NCI-H1436 treated with DMSO at 0.1 percent for 48 hours (cell line): ENCODE results near the gene CIDEA.

Experiments
- DNase-seq: peaks from one replicate; lab custom pipeline; 2025; lab: John Stamatoyannopoulos, UW

CIDEA gene

DNA sequence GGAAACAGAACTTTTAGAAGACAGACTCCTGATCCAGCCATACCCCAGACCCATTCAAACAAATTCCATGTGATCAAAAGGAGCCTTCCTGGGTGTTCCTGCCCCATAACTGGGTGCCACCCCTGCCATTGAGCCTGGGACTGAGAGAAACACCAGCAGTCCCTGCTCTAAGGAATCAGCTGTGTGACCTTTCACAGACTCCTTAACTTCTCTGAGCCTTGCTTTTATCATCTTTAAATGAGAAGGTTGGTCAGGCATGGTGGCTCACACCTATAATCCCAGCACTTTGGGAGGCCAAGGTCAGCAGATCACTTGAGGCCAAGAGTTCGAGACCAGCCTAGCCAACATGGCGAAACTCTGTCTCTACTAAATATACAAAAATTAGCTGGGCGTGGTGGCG lies 20.6 kb downstream of the CIDEA start:
- DNase-seq, result no peak

DNA sequence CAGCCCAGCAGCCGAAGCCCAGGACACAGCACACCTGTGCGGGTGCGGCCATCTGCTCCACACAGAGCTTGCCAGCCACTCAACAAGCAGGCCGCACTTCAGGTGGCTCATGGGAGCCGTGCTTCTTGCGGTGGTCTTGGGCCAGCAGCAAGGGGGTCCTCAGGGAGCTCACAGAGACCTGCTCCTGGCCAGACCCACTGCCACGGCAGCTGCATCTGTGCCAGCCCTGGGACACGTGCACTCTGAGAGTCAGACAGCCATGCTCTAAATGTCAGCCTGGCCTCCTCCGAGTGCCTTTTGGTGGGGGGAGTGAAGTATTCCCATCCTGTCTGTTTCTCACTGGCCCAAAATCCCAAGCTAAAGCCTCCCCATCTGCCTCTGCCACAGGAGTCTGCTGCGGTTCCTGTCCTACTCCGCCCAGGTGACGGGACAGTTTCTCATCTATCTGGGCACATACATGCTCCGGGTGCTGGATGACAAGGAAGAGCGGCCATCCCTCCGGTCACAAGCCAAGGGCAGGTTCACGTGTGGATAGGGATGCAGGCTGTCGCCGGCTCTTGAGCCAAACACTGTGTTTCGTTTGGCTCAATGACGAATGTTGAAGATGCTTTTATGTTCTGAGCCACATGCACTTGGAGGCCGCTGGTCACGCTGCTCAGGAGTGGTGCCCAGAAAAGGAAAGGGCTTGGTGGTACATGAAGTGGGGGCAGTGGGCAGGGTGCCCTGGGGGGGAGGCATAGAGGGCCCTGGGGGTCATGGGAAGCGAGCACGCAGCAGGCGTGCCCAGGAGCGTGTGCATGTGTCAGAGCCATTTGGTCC lies 22.8 kb downstream of the CIDEA start:
- no peak for DNase-seq

DNA sequence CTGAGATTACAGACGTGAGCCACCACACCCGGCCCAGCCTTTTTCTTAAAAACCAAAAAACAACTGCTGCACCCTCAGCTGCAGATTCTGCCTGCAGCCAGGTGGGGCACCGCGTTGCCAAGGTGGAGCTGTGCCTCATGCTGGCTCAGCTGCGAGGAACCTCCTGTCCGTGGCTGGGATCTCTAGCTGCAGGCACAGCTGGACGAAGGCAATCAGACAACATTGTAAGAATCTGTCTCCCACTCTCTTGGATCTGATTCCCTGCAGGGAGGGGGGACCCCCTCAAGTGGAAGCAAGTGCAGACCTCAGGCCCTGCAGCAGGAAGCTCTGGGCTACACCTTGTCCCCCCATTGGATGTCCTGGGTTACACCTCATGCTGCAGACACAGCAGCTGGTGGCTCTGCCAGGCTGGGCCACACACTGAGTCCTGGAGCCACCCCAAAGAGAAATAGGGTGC lies 24.1 kb downstream of the CIDEA start:
- no peak for DNase-seq

DNA sequence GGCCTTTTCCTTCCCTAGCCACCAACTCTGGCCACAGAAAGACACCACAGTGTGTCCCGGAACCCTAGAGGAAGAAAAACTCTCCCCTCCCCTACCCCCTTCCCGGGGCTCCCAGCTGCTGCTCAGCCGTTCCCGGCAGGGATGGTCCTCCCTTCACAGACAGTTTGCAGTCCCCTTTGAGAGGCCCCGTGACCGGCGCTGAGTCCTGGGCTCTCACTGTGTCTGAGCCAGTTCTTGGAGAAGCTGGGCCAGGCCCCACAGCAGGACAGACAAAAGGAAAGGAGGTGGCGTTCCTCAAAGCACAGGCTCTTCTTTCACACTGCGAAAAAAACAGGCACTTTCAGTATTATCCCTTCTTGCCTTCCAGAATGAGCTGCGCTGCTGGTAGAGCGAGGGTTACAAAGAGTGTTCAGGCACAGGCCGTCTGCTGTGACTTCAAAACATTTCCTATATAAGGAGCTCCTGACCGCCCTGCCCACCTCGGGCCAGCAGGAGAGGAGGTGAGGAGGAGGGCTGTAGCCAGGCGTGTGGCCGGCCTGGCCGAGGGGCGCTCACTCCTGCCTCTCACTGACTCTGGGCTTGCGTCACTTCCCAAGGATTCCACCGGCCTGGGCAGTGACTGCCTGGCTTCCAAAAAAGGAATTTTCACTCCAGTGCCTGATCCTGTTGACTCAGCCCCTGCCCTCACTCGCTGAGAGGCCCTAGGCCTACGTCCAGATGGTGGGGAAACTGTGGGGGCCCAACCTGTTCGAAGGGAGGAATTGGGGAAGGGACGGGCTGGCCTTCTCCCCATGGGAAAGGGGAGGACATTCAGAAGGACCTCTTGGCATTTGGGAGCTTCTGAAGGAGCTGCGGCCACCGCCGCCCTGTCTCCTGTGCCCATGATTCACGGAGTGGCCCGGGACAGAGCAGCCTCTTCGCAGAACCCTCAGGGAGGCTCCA lies 24.9 kb downstream of the CIDEA start:
- no peak for DNase-seq

DNA sequence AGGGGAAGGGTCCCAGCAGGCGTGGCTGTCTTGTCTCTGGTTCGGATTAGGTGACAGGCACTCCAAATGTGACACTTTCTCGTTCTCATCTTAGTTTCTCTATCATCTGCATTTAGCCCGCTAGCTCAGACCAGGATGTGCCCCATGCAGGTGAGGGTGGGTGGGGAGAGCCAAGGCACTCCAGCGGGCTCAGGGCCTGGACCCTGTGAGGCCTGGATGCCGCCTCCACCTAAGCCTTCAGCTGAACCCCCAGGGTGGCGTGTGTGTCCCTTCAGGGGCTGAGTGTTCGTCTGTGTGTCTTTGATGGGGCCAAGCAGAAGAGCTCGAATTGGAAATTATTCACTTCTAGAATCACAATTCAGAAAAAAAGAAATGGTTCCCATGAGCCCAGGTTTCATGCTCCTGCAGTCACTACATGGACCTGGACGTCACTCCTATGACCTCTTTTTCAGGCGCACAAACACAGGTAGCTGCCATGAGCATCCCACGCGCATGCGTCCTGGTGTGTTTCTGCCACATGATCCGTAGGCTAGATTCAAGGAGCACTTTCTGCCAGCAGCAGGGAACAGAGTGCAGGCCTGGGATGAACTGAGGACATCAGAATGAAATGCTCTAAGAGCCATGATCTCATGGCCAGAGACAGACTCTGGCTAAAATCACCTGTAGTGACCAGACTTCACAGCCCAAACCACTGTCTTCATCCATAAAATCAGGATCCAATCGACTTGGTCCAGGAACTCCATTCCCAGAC lies 25.8 kb downstream of the CIDEA start:
- no peak for DNase-seq

DNA sequence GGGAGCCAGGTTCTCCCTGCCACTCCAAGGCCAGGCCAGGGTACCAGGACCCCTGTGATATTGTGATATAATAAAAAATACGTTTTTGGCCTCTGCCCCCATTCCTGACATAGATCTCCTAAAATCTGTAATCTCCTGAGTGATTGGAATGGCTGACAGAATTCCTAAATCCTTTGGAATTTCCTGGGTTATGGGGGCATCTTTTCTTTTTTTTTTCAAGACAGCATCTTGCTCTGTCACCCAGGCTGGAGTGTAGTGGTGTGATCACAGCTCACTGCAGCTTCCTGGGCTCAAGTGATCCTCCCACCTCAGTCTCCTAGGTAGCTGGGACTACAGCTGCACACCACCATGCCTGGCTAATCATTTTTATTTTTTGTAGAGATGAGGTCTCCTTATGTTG lies 27.7 kb downstream of the CIDEA start:
- DNase-seq, result no peak

DNA sequence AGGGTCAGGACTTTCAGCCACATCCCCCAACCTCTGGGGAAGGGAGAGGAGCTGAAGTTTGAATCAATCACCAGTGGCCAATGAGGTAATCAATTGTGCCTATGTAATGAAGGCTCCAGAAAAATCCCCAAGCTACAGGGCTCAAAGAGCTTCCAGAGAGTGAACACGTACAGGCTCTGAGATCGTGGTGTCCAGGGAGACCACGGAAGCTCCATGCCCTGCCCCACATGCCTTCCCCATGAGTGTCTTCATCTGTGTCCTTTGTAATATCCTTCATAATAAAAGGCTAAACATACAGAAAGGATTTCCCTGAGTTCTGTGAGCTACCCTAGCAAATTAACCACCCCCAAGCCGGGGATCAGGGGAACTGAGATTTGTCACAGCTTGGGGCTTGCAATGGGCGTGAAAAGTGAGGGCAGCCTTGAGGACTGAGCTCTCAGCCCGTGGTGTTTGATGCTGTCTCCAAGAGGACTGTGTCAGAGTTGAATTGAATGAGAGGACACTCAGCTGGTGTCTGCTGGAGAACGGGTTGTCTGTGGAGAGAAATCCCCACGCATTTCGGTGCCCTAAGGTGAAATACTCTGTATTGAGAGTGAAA lies 28.4 kb downstream of the CIDEA start:
- no peak for DNase-seq

DNA sequence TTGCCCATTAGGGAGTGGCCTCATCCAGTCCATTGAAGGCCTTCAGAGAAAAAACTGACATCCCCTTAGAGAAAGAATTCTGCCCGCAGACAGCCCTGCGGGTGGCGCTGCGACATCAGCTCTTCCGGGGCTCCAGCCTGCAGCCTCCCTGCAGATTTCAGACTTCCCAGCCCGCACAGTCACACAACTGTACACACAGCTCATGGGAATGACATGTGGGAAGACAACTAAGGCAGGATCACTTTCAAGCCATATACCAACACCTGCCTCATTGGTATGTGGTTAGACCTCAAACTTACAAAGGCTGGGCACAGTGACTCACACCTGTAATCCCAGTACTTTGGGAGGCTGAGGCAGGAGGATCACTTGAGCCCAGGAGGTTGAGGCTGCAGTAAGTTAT lies 29.1 kb downstream of the CIDEA start:
- DNase-seq, result no peak

DNA sequence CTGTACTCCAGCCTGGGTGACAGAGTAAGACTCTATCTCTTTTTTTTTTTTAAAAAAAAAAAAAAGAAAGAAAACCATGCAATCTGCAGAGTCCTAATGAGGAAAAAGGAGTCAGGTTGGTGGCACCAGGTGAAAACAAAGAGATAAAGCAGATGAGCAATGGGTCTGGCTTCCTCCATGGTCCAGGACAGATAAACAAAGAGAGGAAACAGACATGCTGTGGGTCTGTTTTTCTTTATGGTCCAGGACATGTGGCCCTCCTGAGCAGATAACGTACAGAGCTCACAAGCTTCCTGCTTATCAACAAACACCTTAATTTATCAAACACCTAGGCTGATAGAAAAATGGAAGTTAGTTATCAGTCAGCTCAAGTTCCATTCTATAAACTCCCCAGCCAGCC lies 29.5 kb downstream of the CIDEA start:
- DNase-seq, result no peak

DNA sequence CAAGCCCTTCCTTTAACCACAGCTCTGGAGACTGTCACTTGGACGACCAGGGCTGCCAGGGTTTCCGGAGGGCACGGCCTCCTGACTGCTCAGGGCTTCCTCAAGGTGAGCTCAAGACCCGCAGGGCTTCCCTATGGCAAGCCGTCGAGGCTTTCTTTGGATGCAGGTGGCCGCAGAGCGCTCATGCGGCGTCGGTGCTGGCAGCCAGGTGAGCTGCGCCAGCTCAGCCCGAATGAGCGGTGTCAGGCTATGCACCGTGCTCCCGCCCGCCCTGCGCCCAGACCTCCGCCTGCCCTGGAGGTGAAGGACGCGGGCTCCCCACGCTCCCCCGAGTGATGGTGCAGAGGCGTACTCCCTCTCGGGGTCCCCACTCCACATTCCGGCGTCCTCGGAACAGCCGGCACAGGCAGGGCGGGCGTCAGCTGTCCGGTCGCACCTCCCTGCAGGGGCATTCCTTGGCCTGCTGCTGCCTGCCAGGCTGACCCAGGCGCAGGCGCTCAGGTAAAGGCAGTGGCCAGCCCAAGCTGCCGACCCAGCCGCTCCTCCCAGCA lies 33.0 kb downstream of the CIDEA start:
- DNase-seq, result no peak

DNA sequence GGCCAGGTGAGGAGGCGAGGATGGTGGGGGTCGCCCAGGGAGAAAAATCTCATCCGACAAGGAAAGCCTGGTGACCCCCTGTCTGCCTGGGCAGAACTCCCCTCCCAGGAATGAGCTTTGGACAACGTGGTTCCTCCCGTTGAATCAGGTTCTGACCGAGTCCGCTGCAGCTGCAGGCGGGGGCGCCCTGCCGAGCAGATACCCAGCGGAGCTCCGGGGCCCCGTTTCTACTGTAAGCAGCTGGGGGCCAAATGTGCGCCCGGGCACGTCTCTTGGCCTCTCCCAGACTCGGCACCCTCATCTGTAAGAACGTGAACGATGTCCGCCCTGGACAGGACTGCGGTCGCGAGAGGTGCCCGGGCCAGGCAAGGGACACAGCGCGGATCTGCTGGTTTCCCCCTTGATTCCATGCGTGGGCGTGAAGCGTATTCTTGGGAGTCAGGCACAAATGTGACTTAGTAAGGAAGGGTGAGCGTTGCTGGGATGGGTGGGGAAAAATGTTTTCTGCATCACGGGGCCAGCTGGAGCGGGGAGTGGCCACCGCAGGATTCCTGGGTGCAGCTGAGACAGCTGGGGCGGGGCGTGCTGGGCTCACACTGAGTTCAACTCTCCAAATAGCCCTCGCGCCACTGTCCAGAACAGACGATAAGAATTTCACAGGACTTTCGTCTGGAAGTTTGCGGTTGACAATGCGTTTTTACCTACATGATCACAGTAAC lies 33.7 kb downstream of the CIDEA start:
- DNase-seq, result no peak

DNA sequence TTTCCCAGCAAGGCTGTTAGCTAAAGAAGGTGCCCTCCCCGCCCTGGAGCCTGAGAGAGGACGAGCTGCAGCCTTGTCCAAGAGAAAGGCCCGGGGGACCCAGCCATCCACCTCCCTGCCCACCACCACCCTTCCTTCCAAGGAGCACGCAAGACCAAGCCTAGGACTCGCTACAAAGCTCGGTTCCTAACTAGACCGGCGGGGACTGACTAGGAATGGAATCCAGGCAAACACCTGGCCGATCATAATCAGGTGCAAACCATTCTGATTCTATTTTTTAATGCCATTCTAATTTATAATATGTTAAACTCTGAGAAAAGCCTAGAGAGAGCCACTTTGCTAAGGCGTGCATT lies 34.2 kb downstream of the CIDEA start:
- DNase-seq, result no peak

DNA sequence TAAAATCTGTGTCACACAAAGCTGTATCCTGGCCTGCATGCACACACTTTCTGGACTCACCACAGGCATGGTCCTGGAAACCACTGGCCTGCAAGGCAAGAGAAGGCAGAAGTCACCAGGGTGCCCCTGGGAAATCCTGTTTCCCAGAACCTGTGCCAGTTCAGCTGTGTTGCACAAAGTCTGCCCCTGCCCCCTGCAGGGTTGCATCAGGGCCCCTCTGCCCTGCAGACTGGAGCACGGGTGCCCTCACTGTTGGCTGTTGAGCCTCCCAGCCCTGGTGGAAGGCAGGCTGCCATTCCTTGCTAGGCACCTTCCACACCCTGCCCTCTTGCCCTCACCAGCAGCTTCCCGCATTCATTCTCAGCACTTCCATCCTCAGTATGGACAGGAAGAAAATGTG lies 35.9 kb downstream of the CIDEA start:
- no peak for DNase-seq

DNA sequence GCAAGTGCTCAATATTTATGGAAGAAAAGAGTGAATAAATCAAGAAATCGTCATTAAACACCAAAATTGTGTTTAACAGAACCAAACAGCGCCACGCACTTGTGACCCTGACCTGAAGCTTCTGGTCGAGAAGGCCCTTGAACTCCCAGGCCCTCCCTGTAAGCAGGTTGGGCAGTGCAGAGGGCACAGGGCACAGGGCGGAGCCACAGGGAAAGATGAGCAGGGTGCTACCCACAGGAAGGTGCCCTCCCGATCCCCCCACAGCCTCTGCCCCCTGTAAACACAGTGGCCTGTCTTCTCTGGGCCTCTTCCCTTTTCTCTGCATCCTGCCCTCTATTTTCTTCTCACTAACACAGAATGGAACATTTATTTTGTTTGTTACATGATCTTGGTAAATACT lies 37.0 kb downstream of the CIDEA start:
- DNase-seq, result no peak

DNA sequence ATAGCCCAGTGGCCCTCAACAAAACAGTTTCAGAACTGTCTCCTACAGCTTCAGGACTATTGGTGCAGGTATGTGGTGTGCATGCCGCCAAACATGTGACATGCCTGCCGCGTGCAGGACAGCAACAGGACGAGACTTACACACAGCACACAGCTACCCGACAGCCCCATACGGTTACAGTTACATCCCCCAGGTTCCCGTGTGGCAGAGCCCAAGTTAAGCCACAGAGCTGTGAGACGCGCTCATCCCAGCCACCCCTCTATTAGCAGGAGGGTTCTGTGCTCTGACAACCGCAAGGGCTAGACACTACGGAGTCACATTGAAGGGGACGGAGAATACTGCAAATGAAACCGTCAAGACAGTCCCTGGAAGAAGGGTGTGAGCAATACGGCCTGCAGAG lies 37.5 kb downstream of the CIDEA start:
- DNase-seq, result no peak

DNA sequence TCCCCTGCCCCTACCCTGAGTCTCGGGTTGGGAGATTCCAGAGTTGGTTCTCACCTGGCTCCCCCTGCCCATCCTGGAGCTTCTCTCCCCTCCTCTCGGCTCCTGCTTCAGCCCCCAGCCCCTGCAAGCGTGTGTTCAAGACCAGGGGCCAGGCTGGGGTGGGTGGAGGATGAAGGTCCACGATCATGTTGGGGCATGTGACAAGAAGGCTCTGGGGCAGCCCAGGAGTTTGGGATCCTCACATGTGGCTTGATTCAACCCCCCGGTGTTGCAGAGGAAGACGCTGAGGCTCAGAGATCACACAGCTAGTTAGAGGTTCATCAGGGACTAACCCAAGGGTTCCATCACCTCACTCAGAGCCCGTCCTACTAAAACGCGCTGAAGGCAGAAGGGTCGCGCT lies 39.7 kb downstream of the CIDEA start:
- no peak for DNase-seq

DNA sequence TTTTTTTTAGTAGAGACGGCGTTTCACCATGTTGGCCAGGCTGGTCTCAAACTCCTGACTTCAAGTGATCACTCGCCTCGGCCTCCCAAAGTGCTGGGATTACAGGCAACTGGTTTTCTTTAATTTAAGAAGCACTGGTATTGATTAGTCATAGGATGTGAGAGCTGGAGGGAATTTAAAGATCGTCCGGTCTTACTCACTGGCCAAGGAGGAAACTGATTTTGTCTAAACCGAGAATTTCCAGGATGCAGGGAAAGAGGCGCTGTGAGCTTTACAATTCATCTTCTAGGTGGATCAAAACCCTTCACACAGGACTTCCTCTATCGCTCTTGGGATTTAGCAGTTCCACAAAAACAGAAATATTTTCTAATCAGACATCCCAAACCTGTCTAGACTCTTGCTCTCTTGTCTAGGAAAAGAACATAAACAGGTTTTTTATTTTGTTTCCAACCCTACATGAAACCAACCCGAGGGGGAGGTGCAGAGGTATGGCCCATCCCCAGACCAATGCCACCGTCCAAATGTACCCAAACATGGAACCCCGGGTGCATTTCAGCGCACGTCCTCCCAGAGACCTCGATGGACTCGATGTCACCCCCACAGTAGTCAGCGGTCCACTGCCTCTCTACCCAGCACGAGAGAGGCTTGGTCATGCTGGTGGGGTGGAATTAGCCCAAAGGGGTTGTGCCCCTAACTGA lies 41.4 kb downstream of the CIDEA start:
- no peak for DNase-seq

DNA sequence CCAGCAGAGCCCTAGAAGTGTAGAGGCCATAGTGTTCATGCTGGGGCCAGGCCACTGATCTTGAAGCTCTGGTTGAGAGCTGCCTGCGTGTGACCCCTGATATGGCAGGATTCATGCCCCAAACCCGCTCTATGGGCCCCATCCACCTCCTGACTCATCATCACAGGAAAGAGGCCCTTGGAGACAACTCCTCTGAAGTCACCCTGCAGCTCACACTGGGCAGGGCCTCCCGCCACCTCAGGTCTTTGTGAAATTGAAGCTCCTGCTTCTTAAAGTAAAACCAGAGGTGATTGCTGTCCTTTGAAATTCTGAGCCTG lies 41.9 kb downstream of the CIDEA start:
- no peak for DNase-seq

DNA sequence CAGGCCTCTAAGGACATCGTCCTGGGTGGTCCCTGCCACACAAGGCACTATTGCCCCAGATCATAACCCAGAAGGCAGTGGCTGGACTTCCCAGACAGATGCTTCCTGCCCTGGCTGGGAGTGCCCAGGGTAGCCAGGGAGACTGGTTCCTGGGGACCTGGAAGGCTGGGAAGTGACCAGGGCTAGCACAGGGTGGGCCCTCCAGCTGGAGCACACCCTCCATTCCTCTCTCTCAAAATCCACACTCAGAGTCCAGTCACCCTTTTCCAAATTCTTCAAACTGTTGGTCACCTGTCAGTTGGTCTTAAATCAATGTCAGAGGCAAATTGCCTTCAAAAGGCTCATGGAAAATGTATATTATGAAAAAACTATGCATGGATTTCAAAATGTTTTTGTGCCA lies 42.3 kb downstream of the CIDEA start:
- no peak for DNase-seq

DNA sequence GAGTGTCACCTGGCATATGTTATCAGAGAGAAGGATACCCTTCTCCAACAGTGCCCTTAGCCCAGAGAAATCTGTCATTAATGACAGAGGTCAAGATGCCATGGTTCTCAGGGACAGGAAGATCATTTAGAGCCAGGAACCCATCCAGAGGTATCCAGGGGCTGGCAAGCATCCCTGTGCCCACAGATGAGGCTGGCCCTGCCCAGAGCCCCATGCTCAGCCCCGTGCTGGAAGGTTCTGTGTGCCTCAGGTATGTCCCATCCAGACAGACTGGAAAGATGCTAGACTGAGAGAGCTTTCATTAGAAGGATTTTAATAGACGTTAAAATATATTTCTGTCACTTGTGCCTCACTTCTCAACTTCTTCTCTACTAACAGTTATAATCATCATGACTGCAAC lies 45.7 kb downstream of the CIDEA start:
- no peak for DNase-seq
